Nephron progenitor cell (in vitro differentiated cells): Measurements from ENCODE around the gene TTLL6.

Source experiments
- DNase-seq: peaks from one replicate; pipeline ENCODE4 v3.0.0; 2021
- H3K27ac Mint-ChIP-seq: 2 replicates; pipeline ENCODE4 v1.8.0; 2021; ENCODE audit warnings: mild to moderate bottlenecking, moderate library complexity, mixed read lengths
- H3K27me3 Mint-ChIP-seq: 2 replicates; pipeline ENCODE4 v1.8.0; 2021; ENCODE audit warnings: mild to moderate bottlenecking, low read depth, mixed read lengths; ENCODE audit not compliant: poor library complexity
- H3K36me3 Mint-ChIP-seq: 2 replicates; pipeline ENCODE4 v1.8.0; 2021; ENCODE audit warnings: low read depth, mixed read lengths
- H3K4me1 Mint-ChIP-seq: 2 replicates; pipeline ENCODE4 v1.8.0; 2021; ENCODE audit warnings: mixed read lengths
- H3K4me3 Mint-ChIP-seq: 2 replicates; pipeline ENCODE4 v1.8.0; 2021; ENCODE audit warnings: mild to moderate bottlenecking, moderate library complexity, mixed read lengths
- H3K9me3 Mint-ChIP-seq: 2 replicates; pipeline ENCODE4 v1.8.0; 2021; ENCODE audit warnings: mild to moderate bottlenecking, moderate library complexity, mixed read lengths
- TF ChIP-seq, protein P1 (sequence below): fragments of 200-600 bp; sonication (generic); IDR thresholded peaks from 2 replicates; pipeline ENCODE4 v1.5.0; 2021; ENCODE audit warnings: antibody characterized with exemption

TTLL6 gene

DNA sequence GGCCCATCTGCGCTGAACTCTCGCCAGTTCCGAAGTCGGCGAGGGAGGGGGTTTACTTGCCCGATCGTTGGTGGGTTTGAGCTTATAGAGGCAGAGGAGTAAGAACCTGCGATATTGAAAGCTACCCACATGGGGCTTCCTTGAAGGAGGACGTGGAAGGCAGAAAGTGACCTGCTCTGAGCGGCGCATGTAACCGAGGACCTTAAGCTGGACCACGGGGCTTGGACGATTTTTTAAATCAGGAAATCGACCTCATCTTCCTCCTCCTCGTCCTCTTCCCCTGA is 92.1 kb downstream of the TTLL6 start:
- Mint-ChIP-seq H3K9me3 (no peaks in the 10 kb centered on the region), H3K4me3 (no peak overlapping the region), H3K27me3 (peaks cover 100% of the 10 kb centered on the region), H3K4me1 (peaks cover 51% of the 10 kb centered on the region), H3K27ac (no peak overlapping the region), H3K36me3 (no peaks in the 10 kb centered on the region)
- no peak for DNase-seq
- TF ChIP-seq, protein P1, sequence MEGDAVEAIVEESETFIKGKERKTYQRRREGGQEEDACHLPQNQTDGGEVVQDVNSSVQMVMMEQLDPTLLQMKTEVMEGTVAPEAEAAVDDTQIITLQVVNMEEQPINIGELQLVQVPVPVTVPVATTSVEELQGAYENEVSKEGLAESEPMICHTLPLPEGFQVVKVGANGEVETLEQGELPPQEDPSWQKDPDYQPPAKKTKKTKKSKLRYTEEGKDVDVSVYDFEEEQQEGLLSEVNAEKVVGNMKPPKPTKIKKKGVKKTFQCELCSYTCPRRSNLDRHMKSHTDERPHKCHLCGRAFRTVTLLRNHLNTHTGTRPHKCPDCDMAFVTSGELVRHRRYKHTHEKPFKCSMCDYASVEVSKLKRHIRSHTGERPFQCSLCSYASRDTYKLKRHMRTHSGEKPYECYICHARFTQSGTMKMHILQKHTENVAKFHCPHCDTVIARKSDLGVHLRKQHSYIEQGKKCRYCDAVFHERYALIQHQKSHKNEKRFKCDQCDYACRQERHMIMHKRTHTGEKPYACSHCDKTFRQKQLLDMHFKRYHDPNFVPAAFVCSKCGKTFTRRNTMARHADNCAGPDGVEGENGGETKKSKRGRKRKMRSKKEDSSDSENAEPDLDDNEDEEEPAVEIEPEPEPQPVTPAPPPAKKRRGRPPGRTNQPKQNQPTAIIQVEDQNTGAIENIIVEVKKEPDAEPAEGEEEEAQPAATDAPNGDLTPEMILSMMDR, result no peak

DNA sequence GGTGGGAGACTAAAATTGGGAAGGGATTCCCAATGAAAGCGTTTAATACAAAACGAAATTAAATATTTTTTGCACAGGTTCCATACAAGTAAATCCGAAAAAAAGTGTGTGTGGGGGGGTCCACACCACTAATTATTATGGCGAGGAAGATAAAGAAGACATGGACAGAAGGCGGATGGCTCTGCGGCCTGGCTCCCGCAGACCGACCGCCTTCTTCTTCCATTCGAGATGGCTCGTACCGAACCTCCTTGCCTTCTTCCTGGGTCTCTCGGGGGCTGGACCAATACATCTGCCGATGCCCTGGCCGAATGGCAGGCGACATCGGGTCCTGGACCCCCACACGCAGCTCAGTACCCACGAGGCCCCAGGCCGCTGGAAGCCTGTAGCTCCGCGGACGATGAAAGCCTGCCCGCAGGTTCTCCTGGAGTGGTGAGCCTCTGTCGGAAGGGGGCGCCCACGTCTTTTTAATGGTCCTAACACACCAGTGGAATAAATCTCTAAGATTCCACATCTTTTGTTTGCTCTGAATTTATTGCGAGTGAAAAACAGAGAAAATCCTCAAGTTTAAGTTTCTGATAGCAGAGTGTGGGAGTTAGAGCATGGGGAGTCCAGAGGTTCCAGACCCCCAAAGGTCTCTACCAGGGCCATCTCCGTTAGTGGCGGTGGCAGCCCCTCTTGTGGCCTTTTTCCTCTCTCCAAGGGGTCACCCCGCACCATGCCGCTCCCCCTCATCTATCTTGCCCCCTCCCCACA is 92.6 kb downstream of the TTLL6 start:
- H3K27ac Mint-ChIP-seq, result no peak overlapping the region

DNA sequence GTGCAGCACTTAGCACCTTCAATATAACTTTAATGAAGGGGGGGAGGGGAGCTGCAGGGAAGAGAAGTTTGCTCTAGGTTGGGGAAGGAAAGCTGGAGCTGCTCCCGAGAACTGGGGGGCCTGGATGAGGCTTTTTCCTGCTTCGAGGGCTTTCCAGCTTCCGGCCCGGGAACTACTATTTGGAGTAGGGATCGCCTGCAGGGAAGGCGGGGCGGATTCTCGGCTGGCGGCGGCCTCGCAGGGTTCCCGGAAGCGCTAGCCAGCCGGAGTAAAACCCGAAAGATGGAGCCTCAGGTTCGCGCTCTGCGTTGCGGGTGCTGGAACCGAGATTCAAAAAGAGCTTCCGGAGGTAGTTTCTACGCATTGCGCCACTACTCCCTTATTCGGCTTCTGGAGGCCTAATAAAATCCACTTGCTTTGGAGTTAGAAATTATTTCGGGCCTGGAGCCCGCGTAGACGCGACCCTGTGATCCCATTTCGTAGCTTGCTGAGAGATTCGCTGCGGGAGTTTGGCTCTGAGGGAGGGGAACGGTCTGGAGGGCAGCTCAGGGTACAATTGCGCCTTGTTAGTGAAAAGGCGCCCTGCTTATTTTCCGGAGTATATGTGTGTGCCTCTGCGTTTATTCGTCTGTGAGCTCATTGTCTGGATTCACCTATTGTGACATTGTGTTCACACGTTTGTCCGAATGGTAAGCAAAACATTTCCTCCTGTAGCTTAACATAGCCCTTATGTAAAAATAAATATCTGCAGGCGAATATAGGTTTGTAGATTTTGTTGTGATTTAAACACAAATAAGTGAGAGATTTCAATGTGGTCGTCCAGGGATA is 93.4 kb downstream of the TTLL6 start:
- peak; percentile 62 for DNase-seq
- H3K27ac Mint-ChIP-seq, result no peak overlapping the region
- no peaks in the 10 kb centered on the region for H3K9me3 Mint-ChIP-seq
- TF ChIP-seq, protein P1, result no peak
- peaks cover 100% of the 10 kb centered on the region for H3K27me3 Mint-ChIP-seq
- H3K4me3 Mint-ChIP-seq, result peak overlapping the region; percentile 71
- no peaks in the 10 kb centered on the region for H3K36me3 Mint-ChIP-seq
- peaks cover 48% of the 10 kb centered on the region for H3K4me1 Mint-ChIP-seq

More for the DNA sequence above, 92.6 kb downstream of the TTLL6 start:
- peak; percentile 92 for DNase-seq
- H3K27me3 Mint-ChIP-seq, result peaks cover 100% of the 10 kb centered on the region
- TF ChIP-seq, protein P1, result peak; percentile 66
- no peaks in the 10 kb centered on the region for H3K9me3 Mint-ChIP-seq
- H3K4me1 Mint-ChIP-seq, result peaks cover 48% of the 10 kb centered on the region
- no peaks in the 10 kb centered on the region for H3K36me3 Mint-ChIP-seq
- H3K4me3 Mint-ChIP-seq, result peak overlapping the region; percentile 71

DNA sequence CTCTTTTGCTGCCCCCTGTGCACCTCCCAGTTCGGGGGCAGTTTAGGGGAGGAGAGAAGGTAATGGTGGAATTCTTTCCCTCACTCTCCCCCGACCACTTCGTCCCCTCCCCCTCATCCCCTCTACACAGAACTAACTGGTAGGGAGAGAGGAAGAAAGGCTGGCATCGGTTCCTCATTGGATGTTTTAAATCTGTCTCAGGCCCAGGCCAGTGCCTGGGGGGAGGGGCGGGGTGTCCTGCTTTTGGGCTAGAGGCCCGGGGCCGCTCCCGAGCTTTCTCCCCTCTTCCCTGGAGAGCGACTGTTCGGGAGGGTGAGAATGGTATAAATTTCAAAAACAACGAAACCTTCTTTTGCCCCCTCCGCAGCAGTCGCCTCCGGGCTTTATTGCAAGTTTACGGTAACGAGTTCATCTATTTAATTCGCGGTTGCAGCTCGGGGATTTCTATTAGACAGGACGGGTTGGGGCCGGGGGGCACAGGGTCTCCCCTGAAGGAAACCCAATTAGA is 94.1 kb downstream of the TTLL6 start, which contains the start of gene PRAC2:
PRAC2 (plus strand) TSS at position 271 of the 508 bp plus-strand sequence. CDS start 1,226 bp downstream, outside the sequence.
- Mint-ChIP-seq H3K4me1 (peaks cover 52% of the 10 kb centered on the region), H3K27ac (no peak within 1 kb of the TSS), H3K4me3 (peak within 1 kb of the TSS; percentile 71), H3K27me3 (peaks cover 100% of the 10 kb centered on the region), H3K36me3 (no peaks in the 10 kb centered on the region), H3K9me3 (no peaks in the 10 kb centered on the region)
- TF ChIP-seq, protein P1, result no peak
- peak; percentile 56 for DNase-seq

DNA sequence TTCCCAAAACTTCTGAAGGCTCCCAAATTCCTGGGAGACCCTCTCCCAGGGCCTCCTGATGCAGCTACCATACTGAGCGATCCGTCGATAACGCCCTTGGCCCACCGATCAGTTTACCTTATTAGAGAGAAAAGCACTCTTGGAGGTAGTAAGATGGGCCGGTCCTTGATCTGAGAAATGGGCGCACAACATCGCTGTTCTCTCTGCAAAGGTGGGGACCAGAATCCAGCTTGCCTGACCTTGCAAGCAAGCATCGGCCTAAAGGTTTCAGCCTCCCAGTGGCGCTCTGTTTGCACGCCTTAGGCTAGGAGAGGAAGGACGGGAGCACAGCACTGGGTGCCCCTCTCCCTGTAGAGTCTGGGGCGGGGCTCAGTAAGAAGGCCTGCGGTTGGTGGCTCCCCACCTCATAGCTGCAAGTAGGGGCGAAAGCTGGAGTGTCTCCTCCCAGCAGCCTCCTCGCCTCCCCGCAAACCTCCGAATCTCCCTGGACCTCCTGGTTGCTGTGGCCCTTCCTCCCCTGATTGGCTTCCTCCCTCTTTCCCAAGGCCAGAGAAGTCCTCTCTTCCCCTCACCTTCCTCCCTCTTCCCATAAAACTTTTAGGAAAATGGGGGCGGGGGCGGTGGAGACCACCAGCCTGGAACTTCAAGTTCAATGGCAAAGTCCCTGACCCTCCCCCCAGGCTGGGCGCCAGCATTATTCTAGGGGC is 94.7 kb downstream of the TTLL6 start, which contains the start of gene PRAC1:
PRAC1 (minus strand) TSS at position 318 of the 707 bp plus-strand sequence; CDS start at position 192, 126 bp downstream.
- DNase-seq, result no peak
- Mint-ChIP-seq H3K27me3 (peaks cover 100% of the 10 kb centered on the region), H3K36me3 (no peaks in the 10 kb centered on the region), H3K27ac (no peak within 1 kb of the TSS), H3K4me1 (peaks cover 57% of the 10 kb centered on the region), H3K4me3 (peak within 1 kb of the TSS; percentile 71), H3K9me3 (no peaks in the 10 kb centered on the region)
- TF ChIP-seq, protein P1, result no peak
